ENCODE results near the gene ANKLE1.
A peak's percentile ranks its signal among the peaks of the same experiment; 100 is the strongest.

ANKLE1 gene, protein sequence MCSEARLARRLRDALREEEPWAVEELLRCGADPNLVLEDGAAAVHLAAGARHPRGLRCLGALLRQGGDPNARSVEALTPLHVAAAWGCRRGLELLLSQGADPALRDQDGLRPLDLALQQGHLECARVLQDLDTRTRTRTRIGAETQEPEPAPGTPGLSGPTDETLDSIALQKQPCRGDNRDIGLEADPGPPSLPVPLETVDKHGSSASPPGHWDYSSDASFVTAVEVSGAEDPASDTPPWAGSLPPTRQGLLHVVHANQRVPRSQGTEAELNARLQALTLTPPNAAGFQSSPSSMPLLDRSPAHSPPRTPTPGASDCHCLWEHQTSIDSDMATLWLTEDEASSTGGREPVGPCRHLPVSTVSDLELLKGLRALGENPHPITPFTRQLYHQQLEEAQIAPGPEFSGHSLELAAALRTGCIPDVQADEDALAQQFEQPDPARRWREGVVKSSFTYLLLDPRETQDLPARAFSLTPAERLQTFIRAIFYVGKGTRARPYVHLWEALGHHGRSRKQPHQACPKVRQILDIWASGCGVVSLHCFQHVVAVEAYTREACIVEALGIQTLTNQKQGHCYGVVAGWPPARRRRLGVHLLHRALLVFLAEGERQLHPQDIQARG

GRCh38 chr19:17281391-17282304, at the start of gene ANKLE1:
Gene ANKLE1, plus strand, starts transcription at chr19:17281901. Its CDS starts 20 bp downstream, at chr19:17281921.
- DNase-seq (ENCODE audit: low read depth in 2 of 2, low spot score in 1 of 2), result no peak

DNA sequence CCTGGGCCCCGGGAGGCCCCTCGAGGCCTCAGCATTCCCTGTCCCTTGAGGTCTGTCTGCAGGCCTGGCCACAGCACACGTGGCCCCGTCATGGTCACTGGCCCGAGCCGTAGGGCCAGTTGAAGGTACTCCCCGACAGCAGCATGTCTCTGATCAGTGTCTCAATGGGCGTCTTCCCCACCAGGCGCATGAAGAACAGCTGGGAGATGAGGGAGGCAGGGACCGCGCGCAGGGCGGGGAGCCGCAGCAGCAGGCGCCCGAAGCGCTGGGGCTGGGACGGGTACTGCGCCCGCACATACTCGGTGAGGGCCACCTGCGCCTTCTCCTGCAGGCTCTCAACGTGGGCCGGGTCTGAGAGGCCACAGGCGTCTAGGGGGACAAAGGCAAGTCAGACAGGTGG, 49.4 kb upstream of the ANKLE1 start:
- DNase-seq (ENCODE audit: low read depth in 2 of 2, low spot score in 1 of 2), result no peak

GRCh38 chr19:17234911-17235299, 46.8 kb upstream of the ANKLE1 start:
- DNase-seq (ENCODE audit: low read depth in 2 of 2, low spot score in 1 of 2), result no peak

- DNase-seq (ENCODE audit: low read depth in 2 of 2, low spot score in 1 of 2), result peak; percentile 42 to 47
Observed at GRCh38 chr19:17235300-17235970, 46.3 kb upstream of the ANKLE1 start.

GRCh38 chr19:17235971-17236777, 45.5 kb upstream of the ANKLE1 start:
- no peak for DNase-seq (ENCODE audit: low read depth in 2 of 2, low spot score in 1 of 2)

GRCh38 chr19:17236811-17237543, 44.7 kb upstream of the ANKLE1 start:
- no peak for DNase-seq (ENCODE audit: low read depth in 2 of 2, low spot score in 1 of 2)

- DNase-seq (ENCODE audit: low read depth in 2 of 2, low spot score in 1 of 2), result no peak
Observed at GRCh38 chr19:17237747-17238706, 43.7 kb upstream of the ANKLE1 start.

- DNase-seq (ENCODE audit: low read depth in 2 of 2, low spot score in 1 of 2), result no peak
Observed at GRCh38 chr19:17240062-17240752, 41.5 kb upstream of the ANKLE1 start.

DNA sequence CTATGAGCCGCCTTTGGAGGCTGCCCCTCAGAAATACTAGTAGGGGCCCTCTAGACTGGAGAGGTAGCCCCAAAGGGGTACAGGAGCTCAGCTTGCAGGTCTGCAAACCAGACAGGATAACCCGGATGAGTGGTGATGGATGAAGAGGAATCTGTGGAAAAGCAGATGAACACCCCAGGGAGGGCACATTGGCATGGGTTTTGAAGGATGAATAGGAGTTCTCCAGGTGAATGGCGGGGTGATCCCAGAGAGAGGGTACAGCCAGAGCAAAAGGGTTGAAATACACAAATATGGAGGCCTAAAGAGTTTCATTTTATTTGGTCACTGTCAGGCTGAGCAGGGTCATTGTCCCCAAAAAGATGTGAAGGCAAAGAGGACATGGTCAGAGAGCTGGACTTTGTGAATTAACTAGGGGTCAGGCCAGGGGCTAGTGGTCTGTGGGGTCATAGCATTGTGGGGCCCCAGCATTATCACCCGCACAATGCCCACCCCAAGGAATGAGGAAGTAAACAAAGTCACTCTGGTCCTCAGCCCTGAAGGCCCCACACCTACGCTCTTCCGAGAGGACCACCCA, 40.8 kb upstream of the ANKLE1 start:
- DNase-seq (ENCODE audit: low read depth in 2 of 2, low spot score in 1 of 2), result no peak

- no peak for DNase-seq (ENCODE audit: low read depth in 2 of 2, low spot score in 1 of 2)
Observed at GRCh38 chr19:17242431-17243208, 39.1 kb upstream of the ANKLE1 start.

DNA sequence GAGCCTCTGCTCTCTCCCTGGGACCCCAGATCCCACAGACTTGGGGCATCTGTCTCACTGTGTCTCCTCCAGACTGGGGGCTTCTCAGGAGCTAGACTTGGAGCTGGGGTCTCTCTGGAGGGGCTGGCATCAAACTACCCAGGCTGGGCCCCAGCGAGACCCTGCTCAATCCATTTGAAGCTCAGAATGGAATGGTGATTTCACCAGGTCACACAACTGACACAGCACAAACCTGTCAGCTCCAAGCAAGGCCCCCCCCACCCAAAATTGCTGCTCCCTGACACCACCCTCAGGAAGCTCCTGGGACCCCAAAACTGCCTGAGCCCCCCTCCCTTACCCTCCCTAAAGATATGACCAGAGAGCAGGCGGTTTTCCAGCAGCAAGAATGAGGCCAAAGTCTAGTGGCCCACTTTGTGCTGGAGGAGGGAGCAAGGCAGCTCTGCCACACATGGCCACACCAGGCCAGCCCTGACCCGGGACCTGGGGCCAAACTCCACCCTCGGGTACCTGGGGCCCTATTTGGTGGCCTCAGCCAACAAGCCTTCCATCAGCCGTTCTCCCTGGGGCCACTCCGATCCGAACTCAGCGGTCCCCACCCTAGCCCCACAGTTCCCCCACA, 38.4 kb upstream of the ANKLE1 start:
- no peak for DNase-seq (ENCODE audit: low read depth in 2 of 2, low spot score in 1 of 2)

- no peak for DNase-seq (ENCODE audit: low read depth in 2 of 2, low spot score in 1 of 2)
Observed at GRCh38 chr19:17243830-17244617, 37.7 kb upstream of the ANKLE1 start.

- no peak for DNase-seq (ENCODE audit: low read depth in 2 of 2, low spot score in 1 of 2)
Observed at GRCh38 chr19:17244618-17245534, 36.8 kb upstream of the ANKLE1 start.

- DNase-seq (ENCODE audit: low read depth in 2 of 2, low spot score in 1 of 2), result no peak
Observed at GRCh38 chr19:17245535-17245984, 36.1 kb upstream of the ANKLE1 start, which contains the start of gene NR2F6. Gene NR2F6, minus strand, starts transcription at chr19:17245919. Its CDS starts 699 bp downstream, at chr19:17245220.
